Fibroblast of skin of left biceps (primary cell): ENCODE measurements around the gene BICC1.
A peak's percentile ranks its signal among the peaks of the same experiment; 100 is the strongest.
"Not testable (repeated sequence)": the region's sequence is repeated elsewhere in the genome, so short reads cannot be mapped to it uniquely, and the experiment has no call there.

Source experiments
- DNase-seq, 2 experiments: peaks; one replicate each; pipeline ENCODE4 v3.0.0-alpha.2; 2013; ENCODE audit warnings: low read depth in 2 of 2

Gene BICC1

DNA sequence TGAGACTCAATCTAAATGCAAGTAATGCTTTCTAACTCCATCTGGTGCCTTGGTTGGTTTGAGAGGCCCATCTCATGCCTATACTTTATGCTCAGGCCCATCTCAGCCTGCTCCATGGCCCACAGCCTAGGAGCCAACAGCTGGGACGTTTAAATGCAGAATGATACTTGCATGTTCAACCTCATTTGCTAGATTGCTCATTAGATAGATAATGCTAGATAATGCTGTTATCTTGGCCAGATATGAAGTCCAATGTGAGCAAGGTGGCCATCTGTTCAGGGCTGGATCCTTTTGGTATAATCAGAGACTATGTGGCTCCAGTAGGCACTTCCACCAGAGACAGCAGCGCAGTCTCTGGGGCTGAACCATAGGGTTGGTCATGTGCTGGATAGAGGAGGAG, 342.1 kb downstream of the BICC1 start:
- DNase-seq = no peak

DNA sequence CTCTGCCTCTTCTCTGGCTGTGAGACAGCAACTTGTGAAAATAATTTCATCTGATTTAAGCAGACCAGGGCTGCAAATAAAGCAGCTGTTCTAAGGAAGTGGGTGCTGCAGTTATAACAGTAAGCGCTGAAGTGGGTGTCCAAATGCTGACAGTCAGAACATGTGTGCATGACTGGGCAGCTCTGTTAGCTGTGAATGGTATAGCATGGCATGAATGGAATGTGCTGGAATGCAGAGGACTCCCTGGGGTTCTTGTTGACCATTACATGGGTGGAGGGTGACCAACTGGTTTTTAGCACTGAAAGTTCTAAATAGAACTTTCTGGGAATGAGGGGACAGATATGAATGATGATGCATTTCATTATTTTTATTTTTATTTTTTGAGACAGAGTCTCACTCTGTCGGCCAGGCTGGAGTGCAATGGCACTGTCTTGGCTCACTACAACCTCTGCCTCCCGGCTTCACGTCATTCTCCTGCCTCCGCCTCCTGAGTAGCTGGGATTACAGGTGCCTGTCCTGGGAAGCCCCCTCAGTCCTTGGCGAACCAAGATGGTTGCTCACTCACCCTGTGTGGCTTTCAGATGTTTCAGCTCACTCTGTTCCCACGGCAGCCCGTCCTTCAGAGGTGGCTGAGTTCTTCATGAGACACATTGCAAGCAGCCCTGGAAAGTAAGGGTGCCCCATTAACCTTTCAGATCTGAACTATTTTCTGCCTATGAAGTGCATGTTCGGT, 344.0 kb downstream of the BICC1 start:
- peak; percentile 75 to 76 for DNase-seq

DNA sequence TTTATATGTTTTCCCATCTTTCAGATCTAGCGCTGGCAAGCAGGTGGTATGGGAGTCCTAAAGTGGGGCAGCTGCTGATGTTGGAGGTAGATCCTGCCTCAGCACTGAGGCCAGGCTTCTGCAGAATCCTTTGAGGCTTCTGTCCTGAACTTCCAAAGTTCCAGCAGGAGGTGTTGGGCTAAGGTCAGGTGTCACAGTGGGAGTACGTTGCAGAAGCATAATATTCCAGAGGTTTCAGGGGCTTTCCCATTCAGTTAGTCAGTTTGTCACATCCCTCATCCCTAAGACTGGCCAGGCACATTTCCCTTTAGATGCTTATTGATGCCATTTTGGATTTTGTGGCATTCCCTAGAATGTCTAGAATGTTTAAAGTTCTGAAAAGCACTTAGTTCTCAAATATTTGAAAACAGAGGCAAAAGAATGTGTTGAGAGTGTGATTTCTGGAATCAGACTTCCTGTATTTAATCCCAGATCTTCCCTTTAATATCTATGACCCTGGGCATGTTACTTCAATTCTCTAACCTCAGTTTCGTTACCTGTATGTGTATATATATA, 344.7 kb downstream of the BICC1 start:
- no peak for DNase-seq

DNA sequence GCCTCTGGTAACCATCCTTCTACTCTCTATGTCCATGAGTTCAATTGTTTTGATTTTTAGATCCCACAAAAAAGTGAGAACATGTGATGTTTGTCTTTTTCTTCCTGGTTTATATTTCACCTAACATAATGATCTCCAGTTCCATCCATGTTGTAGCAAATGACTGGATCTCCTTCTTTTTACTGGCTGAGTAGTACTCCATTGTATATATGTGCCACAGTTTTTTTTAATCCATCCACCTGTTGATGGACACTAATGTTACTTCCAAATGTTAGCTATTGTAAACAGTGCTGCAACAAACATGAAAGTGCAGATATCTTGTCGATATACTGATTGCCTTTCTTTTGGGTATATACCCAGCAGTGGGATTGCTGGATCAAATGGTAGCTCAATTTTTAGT, 345.5 kb downstream of the BICC1 start:
- DNase-seq = not testable (repeated sequence)

DNA sequence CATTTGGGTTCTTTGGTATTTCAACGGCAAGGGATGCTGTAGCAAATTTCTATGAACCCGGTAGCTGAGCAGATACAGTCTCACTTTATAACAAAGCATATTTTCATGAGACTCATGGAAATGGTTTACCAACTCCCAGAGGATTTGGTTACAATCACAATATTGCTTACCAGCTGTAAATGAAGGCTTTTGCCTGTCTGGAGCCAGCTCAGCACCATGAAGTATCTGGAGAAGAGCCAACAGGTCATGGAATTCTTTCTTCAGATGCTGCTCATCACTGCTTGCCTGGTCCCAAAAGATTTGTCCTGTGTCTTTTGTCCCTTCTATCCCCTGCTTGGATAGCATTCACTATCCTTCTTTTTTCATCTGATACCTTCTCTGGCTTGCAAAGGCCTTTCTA, 346.9 kb downstream of the BICC1 start:
- no peak for DNase-seq

DNA sequence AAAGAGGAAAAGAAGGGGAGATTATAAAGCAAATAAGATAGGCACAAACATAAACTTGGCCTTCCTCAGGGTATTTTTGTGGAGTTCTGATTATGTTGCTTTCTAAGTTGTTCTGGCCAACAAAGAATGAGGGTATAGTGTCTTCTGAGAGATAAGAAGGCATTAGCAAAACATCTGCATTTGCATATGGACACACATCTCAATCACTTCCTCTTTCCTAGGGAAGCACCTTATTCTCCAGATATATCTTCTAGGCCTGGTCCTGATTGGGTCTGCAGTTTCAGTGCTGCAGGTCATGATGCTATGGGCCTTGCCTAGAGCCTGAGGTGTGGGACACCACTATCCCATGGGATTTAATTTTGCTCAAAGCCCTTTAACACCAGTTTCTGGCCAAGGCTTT, 355.0 kb downstream of the BICC1 start:
- DNase-seq = no peak

DNA sequence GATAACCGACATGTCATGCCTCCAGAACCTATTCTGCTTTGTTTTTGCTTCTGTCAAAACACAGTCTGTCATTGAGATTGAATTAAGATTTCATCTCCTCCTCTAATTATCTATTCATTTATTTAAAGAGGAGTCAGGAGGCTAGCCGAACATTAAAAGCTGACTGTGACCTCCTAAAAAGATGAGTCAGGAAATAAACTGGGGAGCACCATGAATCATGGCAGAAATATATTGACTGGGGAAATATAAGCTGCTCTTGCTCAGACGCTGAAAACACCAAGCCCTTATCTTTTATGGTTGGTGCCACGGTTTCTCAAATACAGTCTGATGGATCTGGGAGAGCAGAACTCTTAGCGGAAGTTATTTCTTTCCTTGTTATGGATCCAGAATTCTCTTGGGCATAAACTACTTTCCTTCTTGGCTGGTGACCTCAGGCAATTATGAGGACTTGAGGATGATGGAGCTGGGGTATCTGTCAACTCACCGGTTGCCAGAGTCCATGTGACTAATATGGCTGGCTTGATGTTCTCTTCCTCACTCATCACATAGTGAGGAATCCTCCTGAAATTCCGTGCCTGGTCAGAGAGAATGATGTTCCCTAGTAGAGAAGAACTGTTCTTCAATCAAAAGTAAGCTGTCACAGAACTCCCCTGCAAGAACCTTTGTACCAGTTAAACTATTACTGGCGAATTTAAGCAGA, 356.2 kb downstream of the BICC1 start:
- no peak for DNase-seq

DNA sequence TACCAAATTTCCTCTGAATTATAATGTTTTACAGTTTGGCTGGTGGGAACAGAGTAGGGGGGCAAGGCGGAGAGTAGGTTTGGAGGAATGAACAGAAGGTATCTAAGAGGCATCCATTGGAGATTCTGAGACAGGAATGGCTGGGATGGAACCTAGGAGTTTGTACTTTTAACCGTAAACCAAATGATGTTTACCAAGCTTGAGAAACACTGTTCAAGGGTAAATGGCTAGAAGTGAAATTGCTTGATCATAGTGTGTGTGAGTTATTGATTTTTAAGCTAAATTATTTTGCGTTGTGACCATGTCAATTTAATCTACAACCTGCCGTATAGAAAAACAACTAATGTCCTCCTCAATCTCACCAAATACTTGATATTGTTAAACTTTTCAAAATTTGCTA, 357.4 kb downstream of the BICC1 start:
- no peak for DNase-seq

DNA sequence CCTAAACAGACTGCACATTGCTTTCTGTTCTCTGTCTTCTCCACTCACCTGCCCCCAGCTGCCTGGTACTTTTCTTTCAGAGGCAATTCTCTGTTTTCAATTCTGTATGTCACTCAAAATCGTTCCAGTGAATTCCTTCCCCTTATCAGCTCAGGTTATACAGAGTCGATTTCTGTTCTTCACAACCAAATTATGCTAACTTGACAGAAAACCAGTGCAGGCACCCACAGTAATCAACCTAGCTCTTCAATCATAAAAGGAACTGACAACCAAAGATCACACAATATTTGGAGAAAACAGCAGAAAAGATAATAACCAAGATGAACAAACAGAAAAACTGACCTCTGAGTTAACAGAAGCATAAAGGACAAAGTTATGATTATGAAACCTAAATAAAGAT, 360.5 kb downstream of the BICC1 start:
- DNase-seq = no peak
